Activated T-cell treated with anti-CD3 and anti-CD28 coated beads, Interleukin-2, amount 50 U/mL, for 1 hour (primary cell): Measurements from ENCODE around the gene ACOT8.
"Not testable (repeated sequence)": the region's sequence is repeated elsewhere in the genome, so short reads cannot be mapped to it uniquely, and the experiment has no call there.

Experiments used
- DNase-seq: peaks from one replicate; pipeline ENCODE4 v3.0.0-alpha.2; 2020

ACOT8 gene

DNA sequence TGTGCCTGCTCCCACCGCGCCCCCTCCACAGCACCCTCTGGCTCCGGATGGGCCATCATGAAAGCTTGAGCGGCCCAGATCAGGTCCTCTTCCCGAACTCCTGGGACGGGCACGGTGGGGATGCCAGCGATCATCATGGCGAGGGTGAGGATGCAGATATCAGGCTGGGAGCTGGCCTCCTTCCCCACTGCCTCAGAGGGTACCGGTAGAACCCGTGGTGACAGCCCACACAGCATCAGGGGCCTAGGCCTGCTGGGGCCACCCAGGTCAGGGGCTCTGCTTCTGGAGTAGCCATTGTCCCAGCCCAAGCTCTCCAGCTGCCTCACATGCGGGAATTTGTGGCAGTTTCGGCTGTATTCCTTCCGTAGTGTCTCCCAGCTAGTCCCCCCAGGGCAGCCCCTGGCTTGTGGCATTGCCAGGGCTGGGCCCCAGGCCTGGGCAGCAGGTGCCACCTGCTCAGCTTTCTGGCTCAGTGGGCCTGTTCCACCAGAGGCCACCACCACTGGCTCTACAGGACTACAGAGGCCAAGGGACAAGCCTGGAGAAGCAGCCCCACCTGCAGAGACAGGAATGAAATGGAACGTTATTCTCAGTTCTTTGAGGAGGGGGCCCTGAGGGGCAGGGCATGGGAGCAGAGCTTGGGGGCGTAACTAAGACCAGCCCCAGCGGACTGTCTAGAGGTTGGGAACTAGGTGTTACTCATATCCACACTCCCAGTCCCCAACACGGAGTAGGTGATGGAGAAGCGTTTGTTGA is 29.6 kb upstream of the ACOT8 start:
- DNase-seq: no peak

DNA sequence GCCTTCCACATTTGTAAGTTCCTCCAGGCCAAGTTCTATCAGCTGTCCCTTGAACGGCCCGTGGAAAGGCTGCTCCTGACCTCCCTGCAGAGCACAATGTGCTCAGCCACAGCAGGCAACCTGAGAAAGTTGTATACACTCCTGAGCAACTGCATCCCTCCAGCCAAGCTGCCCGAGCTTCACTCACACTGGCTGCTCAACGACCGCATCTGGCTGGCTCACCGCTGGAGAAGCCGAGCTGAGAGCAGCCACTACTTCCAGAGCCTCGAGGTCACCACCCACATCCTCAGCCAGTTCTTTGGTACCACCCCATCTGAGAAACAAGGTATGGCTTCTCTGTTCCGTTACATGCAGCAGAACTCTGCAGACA is 25.9 kb upstream of the ACOT8 start:
- DNase-seq: no peak

DNA sequence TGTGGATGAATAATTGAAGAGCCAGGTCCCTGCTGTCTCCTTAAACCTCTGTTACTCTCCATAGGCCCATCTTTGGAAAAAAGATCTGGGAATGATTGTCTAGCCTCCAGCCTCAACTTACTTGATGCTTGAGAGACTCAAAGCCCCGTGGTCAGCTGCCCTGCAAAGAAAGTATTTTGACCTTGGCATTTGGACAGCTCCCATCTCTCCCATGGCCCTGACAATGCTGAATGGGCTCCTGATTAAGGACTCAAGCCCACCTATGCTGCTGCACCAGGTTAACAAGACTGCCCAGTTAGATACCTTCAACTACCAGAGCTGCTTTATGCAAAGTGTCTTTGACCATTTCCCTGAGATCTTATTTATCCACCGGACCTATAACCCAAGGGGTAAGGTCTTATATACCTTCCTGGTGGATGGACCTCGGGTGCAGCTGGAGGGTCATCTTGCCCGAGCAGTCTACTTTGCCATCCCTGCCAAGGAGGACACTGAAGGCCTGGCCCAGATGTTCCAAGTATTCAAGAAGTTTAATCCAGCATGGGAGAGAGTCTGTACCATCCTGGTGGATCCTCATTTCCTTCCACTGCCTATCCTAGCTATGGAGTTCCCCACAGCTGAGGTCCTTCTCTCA is 25.4 kb upstream of the ACOT8 start:
- DNase-seq: no peak

DNA sequence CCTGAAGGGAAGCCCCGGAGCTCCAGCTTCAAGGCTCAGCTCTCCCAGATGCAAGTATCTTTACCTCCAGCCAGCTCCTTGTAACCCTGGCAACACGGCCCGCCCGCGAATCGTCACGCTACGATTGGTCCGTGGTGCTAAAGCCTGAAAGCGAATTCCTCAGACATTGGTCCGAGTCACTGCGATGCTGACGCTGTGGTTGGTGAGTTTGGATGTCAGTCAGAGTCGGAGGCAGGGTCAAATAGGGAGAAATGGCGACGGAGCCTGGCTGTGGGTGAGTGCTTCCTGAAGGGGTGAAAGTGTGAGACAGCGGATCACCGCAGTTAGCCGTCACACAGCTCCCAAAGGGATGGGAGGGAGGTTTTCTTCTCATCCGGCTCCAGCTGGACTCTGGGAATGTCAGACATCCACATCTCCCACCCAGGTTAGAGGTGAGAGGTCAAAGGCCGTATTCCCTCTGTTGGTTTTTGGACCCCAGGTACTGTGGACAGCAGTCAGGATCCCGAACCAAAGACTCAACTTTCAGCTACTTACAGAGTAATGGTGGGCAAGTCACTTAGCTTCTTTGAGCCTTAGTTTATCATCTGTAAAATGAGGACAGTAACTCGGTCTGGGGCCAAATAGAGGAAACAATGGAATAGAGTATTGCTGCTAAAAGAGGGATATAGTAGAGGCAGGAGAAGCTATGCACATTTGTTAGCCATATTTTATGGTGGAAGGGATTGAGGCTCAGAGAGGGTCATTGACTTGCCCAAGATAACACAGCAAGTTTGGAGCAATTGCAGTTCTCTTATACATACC is 24.0 kb upstream of the ACOT8 start, which contains the start of gene ZSWIM1:
ZSWIM1 (plus strand) TSS at position 240 of the 801 bp plus-strand sequence. CDS start 1,366 bp downstream, outside the sequence.
- DNase-seq: peak; percentile 97

DNA sequence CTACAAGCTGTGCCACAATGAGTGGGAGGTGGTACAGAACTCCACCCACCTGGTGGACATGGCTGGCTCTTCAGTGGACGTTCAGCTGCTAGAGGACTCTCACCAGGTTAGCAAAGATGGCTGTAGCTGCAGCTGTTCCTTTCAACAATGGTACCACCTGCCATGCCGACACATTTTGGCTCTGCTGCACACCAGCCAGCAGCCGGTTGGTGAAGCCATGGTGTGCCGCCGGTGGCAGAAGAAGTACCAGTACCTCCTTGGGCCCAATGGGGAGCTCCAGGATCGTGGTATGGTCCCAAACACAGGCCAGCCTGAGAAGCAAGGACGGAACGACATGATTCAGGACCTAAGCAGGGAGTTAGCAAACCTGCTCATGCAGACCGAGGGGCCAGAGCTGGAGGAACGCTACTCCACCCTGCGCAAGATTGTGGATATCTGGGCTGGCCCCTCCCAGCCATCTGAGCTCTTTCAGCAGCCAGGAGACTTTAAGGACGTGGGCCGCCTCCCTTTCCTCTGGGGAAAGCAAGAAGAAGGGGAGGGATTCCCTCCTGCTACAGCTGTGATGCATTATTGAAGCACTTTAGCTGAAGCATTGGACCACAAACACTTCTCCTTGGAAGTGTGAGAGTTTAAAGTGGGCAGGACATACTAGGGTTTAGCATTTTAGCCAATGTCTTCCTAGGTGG is 21.0 kb upstream of the ACOT8 start:
- DNase-seq: no peak

DNA sequence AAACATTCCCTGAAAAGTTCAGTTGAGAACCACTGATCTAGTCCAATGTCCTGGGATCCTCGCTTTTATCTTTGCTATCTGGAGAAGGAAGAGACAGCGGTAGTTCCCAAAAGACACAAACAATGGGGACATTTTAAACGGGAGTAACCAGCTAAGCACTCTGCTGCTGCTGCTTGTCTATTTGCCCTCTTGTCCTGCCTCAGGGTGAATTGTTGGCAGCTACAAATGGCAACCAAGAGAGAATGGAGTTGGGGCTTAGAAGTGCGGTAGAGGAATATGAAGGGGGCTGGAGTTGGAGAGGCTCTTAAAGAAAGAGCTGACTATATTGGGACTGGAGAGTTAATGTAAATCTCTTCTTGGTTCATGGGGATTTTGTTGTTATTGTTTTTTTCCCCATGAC is 17.4 kb upstream of the ACOT8 start:
- no peak for DNase-seq

DNA sequence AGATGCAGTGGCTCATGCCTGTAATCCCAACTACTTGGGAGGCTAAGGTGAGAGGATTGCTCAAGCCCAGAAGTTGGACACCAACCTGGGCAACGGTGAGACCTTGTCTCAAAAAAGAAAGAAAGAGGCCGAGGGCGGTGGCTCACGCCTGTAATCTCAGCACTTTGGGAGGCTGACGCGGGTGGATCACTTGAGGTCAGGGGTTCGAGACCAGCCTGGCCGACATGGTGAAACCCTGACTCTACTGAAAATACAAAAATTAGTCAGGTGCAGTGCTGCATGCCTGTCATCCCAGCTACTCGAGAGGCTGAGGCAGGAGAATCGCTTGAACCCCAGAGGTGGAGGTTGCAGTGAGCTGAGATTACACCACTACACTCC is 16.9 kb upstream of the ACOT8 start:
- not testable (repeated sequence) for DNase-seq

DNA sequence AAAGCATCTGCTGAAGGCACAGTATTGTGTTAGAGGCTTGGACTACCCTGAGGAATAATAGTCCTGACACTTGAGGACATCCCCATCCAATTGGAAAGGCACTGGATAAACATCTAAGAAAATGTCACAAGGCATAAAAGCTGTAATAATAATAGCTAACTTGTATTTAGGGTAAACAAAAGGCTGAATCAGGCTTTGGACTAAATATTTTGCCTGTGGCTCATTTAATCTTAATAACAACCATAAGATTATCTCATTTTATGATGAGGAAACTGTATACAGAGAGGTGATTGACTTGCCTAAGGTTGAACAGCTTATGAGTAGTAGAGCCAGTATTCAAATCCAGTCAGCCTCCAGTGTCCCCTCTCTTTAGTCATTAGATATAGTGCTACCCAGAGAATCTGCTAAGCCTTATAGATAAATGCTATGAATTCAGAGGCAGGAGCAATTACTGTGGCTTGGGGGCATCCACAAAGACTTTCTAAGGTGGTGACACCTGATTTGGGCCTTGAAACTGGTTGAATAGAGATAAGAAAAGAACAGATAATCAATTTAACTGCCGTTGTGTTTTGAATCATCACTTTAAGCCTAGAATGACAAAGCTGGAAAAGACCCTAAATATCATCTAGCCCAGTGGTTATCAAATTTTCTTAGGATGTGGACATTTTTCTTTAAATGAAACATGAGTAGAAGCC is 16.4 kb upstream of the ACOT8 start:
- DNase-seq: no peak

DNA sequence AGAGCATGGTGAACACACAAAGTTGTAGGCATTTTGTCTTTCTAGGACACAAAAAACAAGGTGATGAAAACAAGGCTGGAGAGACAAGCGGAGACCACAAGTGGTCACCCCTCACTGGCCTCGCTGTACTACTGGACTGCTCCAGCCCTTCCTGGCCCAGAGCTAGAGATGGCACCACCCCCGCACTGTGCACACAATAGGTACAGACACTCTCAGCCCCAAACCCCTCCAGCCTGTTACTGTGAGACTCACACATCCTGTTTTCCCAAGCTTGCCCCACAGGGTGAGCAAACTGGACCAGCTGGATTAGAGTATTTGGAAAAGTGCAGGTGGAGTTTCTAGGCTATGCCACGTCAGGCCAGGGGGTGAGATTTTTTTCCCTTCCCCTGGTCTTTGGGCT is 15.4 kb upstream of the ACOT8 start:
- DNase-seq: no peak

DNA sequence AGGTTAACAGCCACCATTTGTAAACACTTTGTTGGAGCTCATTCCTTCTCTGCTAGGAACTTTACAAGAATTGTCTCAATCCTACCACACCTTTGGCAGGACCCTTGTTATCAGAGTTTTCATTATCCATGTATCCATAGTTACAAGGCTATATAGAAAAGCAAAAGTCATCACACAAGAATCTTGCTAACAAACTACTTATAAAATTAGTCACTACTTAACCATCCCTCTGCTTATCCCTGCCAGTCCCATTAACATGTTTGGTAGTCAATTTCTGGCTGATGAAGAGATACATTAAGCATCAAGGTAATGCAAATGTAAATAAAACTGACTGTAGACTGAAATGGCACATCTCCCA is 10.6 kb upstream of the ACOT8 start:
- DNase-seq: no peak

DNA sequence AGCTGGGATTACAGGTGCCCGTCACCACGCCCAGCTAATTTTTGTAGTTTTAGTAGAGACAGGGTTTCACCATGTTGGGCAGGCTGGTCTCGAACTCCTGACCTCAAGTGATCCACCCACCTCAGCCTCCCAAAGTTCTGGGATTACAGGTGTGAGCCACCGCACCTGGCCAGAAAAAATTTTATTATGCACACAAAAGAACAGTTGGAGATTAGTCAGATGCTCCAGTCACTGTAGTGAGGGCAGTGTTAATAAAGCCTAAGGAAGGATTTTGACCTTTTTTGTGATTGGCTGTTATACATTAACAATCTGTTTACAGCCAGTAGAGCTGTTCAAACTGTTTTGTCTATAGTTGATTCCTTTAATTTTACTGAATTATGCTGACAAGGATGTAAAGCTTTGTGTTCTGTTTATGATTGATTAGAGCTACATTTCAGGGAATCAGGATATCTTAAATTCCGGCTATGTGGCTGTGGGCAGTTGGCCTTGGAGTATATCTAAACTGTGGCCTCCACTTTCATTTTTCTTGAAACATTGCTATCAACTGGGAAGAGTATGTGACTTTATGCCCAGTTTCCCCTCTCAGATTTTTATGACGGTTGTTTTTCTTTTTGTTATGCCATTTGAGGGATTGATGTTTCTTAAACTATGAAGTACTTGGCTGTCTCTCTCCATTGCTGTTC is 10.1 kb upstream of the ACOT8 start:
- DNase-seq: no peak

DNA sequence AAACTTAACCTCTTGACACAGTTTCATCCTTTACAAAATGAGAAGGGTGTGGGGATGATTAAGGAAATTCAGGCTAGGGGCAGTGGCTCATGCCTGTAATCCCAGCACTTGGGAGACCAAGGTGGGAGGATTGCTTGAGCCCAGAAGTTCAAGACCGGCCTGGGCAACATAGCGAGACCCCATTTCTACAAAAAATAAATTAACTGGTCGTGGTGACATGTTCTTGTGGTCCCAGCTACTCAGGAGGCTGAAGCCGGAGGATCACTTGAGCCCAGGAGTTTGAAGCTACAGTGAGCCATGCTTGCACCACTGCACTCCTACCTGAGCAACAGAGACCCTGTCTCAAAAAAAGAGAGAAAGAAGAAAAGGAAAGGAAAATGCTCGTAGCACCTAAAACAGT is 9.3 kb upstream of the ACOT8 start:
- DNase-seq: no peak

DNA sequence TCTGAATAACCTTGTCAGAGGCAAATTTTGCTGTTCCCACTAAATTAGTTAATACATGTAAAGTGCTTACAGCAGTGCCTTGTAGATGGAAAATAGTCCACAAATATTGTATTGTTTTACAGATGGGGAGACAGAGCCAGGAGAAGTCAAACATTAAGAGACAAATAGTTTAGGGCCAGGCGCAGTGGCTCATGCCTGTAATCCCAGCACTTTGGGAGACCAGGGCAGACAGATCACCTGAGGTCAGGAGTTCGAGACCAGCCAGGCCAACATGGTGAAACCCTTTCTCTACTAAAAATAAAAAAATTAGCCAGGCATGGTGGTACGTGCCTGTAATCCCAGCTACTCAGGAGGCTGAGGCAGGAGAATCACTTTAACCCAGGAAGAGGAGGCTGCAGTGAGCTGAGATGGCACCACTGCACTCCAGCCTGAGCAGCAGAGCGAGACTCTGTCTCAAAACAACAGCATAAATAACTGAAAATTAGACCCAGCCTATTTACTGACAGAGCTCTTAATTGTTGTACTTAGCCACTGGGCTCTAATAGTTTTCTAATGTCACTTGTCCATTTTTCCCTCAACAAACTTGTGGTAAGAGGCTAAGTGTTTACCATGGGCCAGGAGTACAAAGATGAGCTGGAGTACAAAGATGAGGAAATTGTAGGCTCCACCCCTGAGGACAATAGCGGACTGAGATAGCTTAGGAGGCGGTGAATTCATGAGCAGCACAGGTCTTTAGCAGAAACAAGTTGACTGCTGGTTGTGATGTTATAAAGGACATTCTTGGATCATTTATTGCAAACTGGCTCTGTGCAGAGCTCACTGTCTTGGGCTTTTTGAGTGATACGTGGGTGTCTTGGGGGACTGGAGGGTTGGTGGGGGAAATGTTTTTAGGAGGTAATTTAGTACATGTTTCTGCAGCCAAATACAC is 6.6 kb upstream of the ACOT8 start:
- DNase-seq: no peak

DNA sequence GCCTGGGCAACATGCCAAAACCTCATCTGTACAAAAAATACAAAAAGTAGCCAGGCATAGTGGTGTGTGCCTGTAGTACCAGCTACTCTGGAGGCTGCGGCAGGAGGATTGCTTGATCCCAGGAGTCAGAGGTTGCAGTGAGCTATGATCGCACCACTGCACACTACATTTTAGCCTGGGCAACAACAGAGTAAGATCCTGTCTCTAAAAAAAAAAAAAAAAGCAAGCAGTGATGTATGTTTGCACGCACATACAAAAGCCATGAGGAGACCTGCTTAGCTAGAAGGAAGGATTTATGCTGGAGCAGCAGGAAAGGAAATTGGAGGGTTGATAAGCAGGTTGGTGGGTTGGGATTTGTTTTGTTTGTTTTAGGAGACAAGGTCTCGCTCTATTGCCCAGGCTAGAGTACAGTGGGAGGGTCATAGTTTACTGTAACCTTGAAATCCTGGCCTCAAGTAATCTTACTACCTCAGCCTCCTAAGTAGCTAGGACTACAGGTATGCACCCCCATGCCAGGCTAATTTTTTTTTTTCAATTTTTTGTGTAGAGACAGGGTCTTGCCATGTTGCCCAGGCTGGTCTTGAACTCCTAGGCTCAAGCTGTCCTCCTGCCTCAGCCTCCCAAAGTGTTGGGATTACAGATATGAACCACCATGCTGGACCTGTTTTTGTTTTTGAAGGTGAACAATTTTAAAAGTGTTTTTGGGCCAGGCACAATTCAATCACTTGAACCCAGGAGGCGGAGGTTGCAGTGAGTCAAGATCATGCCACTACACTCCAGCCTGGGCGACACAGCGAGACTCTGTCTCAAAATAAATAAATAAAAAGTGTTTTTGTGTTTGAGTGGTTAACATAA is 4.3 kb upstream of the ACOT8 start:
- no peak for DNase-seq

DNA sequence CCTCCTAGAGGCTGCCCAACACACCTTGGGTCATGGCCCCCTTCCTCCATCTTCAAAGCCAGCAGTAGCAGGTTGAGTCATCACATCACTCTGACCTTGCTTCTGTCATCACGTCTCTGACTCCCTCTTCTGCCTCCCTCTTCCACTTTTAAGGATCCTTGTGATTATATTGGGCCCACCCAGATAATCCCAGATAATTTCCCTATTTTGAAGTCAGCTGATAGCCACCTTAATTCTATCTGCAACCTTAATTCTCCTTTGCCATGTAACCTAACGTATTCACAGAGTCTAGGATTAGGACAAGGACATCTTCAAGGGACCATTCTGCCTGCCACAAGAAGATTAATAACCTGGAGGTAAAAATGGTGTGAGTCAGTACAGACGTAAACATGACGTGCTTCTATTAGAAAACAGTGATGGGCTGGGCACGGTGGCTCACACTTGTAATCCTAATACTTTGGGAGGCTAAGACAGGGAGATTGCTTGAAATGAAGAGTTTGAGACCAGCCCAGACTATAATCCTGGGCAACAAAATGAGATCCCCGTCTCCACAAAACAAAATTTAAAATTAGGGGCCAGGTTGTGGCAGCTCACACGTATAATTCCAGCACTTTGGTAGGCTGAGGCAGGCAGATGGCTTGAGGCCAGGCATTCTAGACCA is 3.5 kb upstream of the ACOT8 start:
- no peak for DNase-seq

DNA sequence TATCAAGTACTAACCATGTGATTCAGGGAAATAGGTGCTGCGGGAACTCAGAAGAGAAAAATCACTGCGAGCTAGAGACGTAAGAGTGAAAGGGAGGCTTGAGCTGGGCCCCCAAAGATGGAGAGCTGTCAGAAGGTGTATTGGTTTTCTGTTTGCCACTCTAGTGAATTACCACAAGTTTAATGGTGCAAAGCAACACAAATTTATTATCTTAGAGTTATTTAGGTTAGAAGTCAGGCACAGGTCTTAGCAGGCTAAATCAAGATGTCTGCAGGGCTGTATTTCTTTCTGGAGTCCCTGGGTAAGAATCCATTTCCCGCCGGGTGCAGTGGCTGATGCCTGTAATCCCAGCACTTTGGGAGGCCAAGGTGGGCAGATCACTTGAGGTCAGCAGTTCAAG is 2.7 kb upstream of the ACOT8 start:
- no peak for DNase-seq

DNA sequence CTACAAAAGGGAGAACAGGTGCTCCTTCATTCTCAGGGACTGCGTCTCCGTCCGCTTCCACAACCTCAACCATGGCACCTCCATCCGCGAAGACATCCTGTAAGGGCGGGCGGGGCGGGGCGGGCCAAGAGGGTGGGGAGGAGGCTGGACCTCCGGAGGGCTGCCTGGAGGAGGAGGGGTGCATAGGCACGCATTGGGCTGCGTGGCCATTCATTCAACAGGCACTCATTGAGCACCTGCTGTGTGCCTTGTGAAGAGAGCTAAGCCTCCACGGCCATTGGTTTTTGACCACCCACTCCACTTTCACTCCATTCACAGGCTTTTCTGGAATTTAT is 657 bp upstream of the ACOT8 start:
- DNase-seq: no peak

DNA sequence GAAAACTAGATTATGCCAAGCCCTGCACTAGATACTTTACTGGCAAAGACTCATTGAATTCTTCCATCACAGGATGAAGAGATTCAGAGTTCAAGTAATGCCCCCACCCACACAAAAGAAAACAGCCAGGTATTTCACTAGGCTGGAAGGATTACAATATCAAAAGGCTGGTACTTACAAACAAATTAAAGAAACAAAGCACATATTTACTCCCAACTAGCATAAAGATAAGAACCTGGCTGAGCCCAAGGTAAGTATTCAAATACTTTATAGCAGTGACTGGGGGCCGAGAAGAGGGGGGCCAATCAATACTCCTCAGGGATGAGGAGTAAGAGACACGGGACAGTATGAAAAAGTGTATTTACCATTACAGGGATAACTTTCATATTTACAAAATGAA is 3.7 kb downstream of the ACOT8 start:
- no peak for DNase-seq

DNA sequence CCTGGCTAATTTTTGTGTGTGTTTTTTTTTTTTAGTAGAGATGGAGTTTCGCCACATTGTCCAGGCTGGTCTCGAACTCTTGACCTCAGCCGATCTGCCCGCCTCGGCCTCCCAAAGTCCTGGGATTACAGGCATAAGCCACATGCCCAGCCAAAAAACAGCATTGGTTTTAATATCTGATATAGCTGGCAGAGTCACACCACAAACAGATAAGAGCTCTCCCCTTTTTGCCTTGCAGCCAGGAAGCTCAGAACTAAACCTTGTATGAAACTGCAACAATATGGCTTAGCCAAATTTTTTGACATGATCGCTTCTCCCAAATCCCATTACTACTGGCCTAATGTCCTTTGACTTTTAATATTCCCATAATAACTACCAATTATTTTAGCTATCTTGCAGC is 4.9 kb downstream of the ACOT8 start:
- no peak for DNase-seq

DNA sequence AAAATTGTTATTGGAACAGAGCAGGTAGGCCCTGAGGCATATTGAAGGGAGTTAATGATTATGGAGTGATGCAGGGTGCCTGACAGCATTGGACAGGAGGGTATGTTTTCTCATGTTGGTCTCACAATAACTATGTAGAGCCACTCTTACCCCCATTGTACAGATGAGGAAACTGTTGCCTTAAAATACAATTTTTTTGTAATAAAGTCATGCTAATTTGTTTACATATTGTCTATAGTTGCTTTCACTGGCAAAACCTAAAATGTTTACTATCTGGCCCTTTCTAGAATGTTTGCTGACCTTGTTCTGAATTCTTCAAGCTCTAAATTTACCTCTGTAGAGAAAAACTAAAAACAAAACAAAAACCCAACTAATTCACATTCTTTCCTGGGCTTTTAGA is 5.7 kb downstream of the ACOT8 start:
- no peak for DNase-seq
